ENCODE data around the gene MAIP1. TPM values are rescaled to one million over a fixed set of nuclear protein-coding genes. Genes with fewer than 3 reads are reported as not detected.

The MAIP1 gene
- total RNA-seq, 1 donor from 2014 or later: 12.9 TPM

DNA sequence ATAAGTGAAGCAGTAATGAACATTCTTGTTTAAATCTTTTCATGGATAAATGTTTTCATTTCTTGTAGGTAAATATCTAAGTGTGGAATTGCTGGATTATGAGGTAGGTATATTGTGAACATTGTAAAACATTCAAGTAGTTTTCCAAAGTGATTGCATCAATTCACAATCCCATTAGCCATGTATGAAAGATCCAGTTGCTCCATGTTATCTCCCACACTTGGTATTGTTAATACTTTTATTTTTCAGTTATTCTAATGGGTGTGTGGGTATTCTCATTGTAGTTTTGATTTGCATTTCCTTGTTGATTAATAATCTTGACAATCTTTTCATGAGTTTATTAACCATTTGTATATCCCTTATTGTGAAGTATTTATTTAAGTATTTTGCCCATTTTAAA is 50.3 kb downstream of the MAIP1 start:
- TF ChIP-seq, protein P1, sequence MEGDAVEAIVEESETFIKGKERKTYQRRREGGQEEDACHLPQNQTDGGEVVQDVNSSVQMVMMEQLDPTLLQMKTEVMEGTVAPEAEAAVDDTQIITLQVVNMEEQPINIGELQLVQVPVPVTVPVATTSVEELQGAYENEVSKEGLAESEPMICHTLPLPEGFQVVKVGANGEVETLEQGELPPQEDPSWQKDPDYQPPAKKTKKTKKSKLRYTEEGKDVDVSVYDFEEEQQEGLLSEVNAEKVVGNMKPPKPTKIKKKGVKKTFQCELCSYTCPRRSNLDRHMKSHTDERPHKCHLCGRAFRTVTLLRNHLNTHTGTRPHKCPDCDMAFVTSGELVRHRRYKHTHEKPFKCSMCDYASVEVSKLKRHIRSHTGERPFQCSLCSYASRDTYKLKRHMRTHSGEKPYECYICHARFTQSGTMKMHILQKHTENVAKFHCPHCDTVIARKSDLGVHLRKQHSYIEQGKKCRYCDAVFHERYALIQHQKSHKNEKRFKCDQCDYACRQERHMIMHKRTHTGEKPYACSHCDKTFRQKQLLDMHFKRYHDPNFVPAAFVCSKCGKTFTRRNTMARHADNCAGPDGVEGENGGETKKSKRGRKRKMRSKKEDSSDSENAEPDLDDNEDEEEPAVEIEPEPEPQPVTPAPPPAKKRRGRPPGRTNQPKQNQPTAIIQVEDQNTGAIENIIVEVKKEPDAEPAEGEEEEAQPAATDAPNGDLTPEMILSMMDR (IDR thresholded peaks at IDR 0.05; ENCODE audit: insufficient read depth, low read length, severe bottlenecking): no peak
- Histone ChIP-seq H3K36me3 (ENCODE audit: control insufficient read depth, insufficient read depth, low read length) (no peaks in the 10 kb centered on the region), H3K27me3 (ENCODE audit: control insufficient read depth, insufficient read depth, low read length) (no peaks in the 10 kb centered on the region), H3K4me3 (ENCODE audit: low read depth, low read length) (no peak overlapping the region)
- FAIRE-seq (no peak), DNase-seq (ENCODE audit: low read depth) (no peak)

DNA sequence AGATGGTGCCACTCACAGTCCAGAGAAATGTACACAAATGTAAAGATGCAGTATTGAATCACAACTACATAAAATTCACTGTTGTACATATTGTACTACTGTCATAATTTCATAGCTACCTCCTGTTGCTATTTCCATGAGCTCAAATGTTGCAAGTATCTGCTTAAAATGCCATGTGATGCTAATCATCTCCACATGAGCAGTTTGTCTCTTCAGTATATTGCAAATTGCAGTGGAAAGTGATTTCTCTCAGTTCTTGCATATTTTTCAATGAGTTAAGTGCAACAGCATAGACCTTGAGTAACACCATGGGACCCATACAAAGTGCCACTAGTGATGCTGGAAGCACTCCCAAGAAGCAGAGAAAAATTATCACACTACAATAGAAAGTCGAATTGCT is 51.9 kb downstream of the MAIP1 start:
- Histone ChIP-seq H3K36me3 (ENCODE audit: control insufficient read depth, insufficient read depth, low read length) (no peaks in the 10 kb centered on the region), H3K4me3 (ENCODE audit: low read depth, low read length) (no peak overlapping the region), H3K27me3 (ENCODE audit: control insufficient read depth, insufficient read depth, low read length) (no peaks in the 10 kb centered on the region)
- no peak for FAIRE-seq
- no peak for DNase-seq (ENCODE audit: low read depth)
- TF ChIP-seq, protein P1 (IDR thresholded peaks at IDR 0.05; ENCODE audit: insufficient read depth, low read length, severe bottlenecking): no peak

DNA sequence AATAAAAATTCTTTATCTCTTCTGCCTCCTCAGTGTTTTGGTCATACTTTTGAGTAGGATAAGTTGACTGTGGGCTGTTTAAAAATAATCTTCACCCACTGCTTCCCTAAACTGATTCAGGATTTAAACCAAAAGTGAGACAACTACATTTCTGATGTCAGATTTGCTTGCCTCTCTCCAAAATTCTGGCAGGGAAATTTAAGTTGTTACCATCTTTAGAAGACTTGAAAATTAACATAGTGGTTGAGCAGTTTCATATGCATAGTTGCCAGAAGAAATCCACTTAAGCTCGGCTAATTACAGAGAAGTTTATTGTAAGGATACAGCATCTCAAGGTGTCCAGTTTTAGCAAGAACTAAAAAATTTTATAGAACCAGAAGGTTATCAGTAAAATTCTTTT is 57.0 kb downstream of the MAIP1 start:
- no peak overlapping the region for H3K4me3 ChIP-seq (ENCODE audit: low read depth, low read length)

More for the DNA sequence above, 57.0 kb downstream of the MAIP1 start:
- DNase-seq (ENCODE audit: low read depth) (no peak), FAIRE-seq (no peak)
- Histone ChIP-seq H3K36me3 (ENCODE audit: control insufficient read depth, insufficient read depth, low read length) (no peaks in the 10 kb centered on the region), H3K27me3 (ENCODE audit: control insufficient read depth, insufficient read depth, low read length) (no peaks in the 10 kb centered on the region)
- TF ChIP-seq, protein P1 (IDR thresholded peaks at IDR 0.05; ENCODE audit: insufficient read depth, low read length, severe bottlenecking): no peak

Other genes with a start within 250 kb of the MAIP1 start
- 0.53 and 1.0 TPM in 2 replicates for gene FTCDNL1, start 104.4 kb upstream of the MAIP1 start, total RNA-seq
- gene C2orf69, start 44.3 kb upstream of the MAIP1 start, total RNA-seq: 10.2 and 10.3 TPM in 2 replicates
- 10.5 and 11.8 TPM in 2 replicates for gene TYW5, start 91 bp upstream of the MAIP1 start, total RNA-seq

All from bronchial epithelial cell (primary cell).